Frontal cortex (tissue), 4 donors: ENCODE data around the gene PID1. TPM values are rescaled to one million over a fixed set of nuclear protein-coding genes. Genes with fewer than 3 reads are reported as not detected.
"Not testable (repeated sequence)": the region's sequence is repeated elsewhere in the genome, so short reads cannot be mapped to it uniquely, and the experiment has no call there.

ENCODE experiments used
- DNase-seq, 2 donors: peaks; one replicate each; pipeline ENCODE4 v3.0.0; 2012; ENCODE audit warnings: low spot score in 2 of 2
- FAIRE-seq: peaks from 2 replicates; lab custom pipeline; 2012; peaks lifted over from hg19 to GRCh38; lab: Jason Lieb, UNC
- total RNA-seq: library from RNA; depleted of rRNA; stranded (reverse); fragments of >200 nt; gene quantifications from one replicate; pipeline ENCODE4 v1.2.3, GENCODE V29; 2014
- donor health status: control.
- donor health status: control.
- donor health status: control.

PID1 gene
- total RNA-seq, 1 donor from 2014 or later = 36.7 TPM

DNA sequence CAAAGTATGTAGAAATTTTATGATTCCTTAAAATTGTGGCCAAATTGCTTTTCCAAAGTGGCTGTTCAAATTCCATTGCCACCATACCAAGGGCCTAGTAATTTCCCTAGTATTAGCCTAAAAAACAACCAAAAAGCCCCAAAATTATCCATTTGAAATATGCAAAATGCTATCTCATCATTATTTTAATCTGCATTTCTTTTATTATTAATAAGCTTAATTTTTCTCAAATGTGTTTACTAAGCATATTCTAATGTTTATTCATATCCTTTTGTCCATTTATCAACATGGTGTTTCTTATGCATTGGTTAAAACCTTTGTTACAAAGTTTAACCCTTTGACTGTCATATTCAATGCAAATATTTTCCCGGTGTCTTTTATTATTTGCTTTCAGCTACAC, 48.0 kb downstream of the PID1 start:
- no peak for DNase-seq
- no peak for FAIRE-seq

DNA sequence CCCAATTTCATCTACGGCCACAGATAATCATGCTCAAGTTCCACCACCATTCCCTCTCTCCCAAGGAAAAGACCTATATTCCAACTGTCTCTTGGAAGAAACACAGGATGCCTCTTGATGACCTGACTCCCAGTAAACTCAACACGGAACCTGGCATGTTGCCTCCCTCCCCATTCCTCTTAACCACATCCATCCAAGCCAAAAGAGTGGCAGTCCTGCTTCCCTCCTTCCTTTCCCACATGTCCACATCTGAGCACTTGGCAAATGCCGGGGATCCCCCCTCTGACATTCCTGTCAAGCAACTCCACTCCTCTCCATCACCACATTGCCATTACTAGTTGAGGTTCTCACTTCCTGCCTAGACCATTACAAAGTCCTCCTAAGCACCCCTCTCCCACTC, 49.4 kb downstream of the PID1 start:
- DNase-seq (no peak), FAIRE-seq (no peak)

DNA sequence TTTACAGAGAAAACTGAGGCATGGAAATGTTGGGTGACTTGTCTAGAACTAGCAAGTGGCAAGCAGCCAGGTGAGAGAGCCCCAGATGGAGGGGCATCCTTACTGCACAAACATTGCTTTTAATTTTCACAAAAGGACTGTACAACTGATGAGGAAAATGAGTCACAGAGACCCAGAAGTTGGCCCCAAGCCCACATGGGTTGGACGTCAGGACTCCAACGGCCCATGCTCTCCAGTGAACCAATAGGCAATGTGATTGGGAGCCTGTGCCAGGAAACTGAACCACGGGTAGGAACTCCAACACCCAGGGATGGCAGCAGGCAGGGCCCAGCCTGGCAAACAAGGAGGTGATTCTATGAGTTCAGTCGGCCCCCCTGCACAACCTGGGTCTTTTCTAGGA, 50.8 kb downstream of the PID1 start:
- no peak for FAIRE-seq
- no peak for DNase-seq

DNA sequence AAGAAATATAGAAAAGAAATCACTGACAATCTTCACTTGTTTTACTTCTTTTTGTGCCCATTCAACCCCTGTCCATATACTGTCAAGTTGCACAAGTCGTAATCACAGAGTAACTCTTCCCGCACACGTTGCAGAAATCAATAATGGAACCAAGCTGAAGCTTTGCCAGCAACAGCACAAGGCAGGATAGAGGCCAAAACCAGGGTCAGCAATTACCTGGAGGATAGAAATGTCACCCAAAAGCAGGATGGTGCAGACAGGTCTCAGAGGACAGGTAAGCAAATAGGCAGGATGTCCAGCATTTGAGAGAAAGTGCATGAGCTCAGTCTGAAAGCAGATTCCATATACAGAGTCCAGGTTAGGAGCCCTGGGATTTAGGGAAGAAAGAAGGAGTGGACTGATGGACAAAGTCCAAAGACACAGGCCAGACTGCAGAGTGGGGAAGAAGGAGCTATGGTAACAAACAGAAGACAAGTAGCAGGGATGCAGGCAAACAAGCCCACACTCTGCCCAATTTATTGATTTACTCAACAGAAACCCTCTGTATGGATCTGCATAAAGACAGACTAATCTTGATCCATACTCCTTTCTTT, 52.7 kb downstream of the PID1 start:
- DNase-seq = no peak
- FAIRE-seq = no peak

DNA sequence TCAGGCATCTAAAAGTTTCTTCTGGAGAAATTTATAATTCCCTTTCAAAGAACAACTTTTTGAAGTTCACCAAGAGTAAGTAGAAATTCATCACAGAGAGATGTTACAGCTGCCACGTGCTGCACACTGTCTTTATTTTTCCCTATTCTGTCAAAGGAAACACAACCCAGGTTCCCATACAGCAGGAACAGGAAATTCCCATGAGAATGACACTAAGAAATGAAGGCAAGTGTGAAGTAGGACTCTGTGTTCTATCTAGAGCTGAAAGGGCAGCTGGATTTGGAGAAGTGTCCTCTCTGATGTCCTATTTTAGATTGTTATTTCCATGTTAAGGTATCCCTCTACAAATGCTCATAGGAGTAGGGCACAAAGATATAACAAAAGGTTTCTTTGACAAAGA, 58.8 kb downstream of the PID1 start:
- DNase-seq = no peak
- no peak for FAIRE-seq

DNA sequence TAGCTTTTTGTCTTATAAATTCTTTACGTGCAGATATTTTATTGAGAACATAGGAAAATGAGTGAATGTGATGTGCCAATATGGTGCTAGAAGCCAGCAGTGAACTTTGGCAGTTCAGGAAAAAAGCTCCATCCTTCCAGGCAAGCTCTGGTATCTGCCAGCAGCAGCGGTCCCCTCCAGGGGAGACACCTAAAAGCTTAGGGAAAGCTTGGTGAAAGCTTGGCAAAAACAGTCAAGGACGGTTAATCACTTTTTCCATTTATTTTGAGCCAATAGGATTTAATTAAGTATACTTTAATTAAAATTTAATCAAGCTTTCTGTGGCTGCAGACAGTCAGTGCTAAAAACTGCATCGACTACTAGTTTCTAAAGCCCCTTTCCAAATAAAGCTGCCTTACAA, 60.4 kb downstream of the PID1 start:
- no peak for FAIRE-seq

DNA sequence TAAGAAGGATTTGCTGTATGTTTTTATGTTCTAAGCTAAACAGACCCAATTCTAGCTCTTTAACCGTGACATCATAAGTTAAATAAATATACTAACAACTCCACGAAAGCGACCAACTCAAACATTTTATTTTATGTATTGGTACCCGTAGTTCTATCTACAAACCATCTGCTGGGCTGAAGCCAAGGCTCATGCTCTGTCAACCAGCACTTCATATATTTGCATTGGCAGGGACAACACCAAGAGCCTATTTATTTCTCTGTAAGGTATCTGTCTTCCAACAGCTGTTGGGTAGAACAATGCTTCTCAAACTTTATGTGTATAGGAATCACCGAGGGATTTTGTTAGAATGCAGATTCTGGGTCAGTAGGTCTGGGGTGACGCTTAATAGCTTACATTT, 64.5 kb downstream of the PID1 start:
- FAIRE-seq (no peak), DNase-seq (no peak)

More for the DNA sequence above, 60.4 kb downstream of the PID1 start:
- no peak for DNase-seq

DNA sequence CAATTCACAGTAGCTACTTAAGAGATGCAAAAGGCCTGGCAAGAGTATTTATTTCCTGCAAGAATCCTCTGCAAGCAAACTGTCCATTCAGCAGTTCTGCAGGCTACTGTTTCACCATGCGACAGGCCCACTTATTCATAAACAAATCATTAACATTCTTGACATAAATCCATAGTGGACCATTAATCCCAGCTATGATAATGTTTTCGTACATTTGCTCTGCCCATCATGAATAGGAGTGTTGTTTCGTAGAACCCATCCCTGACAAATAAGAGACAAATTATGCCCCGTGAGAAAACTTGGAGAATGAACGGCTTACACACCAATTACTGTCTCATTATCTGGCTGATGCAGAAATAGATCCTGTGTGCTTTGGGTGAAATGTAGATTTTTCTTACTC, 65.4 kb downstream of the PID1 start:
- DNase-seq (no peak), FAIRE-seq (no peak)

DNA sequence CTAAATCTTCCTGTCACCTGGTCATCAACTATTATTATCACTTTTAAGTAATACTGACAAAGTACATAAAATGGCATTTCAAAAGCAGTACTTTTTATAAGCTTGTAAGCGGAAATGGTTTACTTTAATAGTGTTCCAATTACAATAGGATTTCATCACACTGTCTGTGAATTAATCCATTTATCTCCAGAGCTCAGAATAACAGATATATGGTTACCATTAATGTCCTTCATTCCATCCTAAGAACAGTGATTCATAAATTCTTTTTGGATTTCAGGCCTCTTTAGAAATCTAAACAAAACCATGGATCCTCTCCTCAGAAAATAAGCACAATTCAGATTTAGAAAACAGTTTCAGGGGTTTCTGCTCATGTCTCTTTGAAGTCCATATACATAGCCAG, 68.4 kb downstream of the PID1 start:
- FAIRE-seq = no peak
- no peak for DNase-seq

DNA sequence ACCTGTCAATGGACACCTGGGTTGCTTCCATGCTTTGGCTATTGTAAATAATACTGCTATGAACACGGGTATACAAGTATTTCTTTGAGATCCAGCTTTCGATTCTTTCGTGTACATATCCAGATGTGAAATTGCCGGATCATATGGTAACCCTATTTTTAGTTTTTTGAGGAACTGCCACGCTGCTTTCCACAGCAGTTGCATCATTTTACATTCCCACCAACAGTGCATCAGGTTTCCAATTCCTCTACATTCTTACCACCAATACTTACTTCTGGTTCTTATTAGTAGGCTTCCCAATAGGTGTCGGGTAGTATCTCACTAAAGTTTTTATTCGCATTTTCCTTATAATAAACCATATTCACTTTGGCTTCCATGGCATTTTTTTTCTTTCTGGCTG, 69.6 kb downstream of the PID1 start:
- FAIRE-seq (no peak), DNase-seq (no peak)

DNA sequence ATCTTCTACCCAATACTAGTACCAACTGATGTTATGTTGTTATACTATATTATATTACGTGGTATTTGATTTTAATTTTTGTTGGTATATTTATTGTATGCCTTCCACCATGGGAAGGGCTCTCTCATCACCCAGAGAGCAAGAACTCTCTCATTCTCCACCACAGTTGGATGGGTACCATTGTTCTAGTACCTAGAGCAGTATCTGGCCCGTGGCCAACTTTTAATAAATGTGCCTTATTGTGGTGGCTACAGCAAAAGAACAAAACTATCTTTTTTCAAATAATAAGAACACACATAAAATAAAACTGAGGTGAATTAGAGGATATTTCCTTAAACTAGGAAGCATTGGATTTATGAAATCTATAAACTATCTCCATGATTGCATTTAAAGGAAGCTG, 71.8 kb downstream of the PID1 start:
- FAIRE-seq (no peak), DNase-seq (no peak)

DNA sequence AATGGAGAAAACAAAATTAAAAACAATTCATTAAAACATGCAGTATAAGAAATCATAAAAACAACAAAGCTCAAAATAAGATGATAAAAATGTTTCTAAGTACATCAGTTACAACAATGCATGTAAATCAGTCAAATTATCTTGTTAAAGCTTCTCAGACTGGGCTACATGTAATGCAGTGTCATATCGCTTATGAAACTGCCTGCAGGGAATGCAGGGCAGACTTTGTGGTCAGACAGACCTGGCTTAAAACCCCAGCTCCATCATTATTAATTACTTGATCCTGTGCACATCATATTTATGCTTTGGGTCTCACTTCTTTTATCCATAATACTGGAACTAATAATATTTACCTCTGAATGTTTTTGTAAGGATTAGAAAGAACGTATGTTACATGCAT, 74.6 kb downstream of the PID1 start:
- no peak for FAIRE-seq
- DNase-seq = no peak

DNA sequence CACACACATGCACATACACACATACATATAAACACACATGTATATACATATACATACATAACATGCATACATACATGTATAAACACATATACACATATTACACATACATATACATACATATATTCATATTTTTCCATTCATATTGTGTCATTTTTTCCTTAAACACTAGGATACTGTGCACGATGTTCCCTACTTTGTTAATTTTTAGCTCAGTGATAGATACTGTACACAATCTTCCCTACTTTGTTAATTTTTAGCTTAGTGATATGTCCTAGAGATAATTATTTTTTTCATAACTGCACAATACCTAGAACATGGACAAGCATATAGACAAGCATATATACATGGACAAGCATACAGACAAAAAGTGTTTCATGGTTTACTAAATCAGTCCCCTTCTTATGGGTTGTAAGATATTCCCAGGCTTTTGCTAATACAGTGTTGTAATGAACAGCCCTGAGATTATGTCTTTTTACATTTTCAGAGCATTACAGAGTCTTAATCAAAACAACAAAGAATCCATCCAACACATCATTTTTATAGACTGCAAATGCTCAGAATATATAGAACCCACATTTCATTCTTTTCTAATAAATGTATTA, 75.6 kb downstream of the PID1 start:
- DNase-seq = no peak
- FAIRE-seq = no peak

DNA sequence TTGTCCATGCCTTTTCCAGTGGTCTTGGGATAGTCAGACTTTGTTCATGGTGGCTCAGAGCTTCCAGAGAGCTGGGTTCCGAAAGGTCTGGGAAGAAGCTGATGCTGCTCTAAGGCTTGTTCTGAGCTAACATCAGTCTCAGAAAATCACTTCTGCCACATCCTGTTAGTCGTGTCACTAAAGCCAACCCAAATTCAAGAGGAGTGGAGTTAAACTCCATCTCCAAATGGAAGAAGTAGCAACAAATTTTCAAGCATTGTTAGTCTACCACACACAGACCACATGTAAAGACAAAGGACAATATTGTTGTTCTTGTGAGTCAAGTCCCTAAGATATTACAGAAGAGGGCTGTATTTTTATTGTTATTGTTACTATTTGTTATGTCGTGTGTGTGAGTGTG, 77.8 kb downstream of the PID1 start:
- FAIRE-seq (no peak), DNase-seq (no peak)

DNA sequence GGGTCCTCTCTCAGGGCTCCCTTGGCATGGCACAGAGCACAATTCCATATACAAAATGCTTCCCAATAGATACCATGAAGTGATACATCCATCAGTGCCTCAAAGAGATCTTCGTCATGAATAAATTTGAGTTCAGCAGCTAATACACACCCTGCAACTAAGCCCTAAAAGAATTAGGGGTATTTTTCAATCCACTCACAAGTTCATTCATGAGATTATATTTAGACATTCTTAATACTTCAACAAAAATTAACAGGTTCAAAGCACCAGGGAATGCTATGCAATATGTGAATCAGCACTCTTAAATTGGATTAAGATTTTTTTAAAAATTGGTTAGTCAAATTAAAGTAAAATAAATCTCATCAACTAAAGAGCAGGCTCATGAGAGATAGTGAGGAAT, 79.7 kb downstream of the PID1 start:
- FAIRE-seq = no peak
- no peak for DNase-seq

DNA sequence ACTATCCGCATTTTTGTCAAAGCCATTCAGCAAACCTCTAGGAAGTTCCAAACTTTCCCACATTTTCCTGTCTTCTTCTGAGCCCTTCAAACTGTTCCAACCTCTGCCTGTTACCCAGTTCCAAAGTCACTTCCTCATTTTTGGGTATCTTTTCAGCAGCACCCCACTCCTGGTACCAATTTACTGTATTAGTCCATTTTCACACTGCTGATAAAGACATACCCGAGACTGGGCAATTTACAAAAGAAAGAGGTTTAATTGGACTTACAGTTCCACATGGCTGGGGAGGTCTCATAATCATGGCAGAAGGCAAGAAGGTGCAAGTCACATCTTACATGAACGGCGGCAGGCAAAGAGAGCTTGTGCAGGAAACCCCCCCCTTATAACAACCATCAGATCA, 84.0 kb downstream of the PID1 start:
- not testable (repeated sequence) for FAIRE-seq, DNase-seq

DNA sequence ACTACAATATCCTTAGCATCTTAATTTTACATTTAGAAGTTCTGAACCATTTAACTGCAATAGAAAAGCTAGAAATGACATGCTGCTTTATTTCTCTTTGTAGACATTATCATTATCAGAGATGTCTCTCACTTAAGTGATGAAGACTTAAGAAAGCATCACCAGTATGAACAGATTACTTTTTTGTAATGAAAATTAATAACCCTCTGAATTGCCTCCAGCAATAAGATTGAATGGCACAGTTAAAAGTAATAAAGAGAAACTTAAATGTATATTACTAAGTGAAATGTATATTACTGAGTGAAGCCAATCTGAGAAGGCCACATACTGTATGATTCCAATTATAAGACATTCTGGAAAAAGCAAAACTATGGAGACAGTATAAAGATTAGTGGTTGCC, 89.4 kb downstream of the PID1 start:
- FAIRE-seq = no peak
- no peak for DNase-seq

DNA sequence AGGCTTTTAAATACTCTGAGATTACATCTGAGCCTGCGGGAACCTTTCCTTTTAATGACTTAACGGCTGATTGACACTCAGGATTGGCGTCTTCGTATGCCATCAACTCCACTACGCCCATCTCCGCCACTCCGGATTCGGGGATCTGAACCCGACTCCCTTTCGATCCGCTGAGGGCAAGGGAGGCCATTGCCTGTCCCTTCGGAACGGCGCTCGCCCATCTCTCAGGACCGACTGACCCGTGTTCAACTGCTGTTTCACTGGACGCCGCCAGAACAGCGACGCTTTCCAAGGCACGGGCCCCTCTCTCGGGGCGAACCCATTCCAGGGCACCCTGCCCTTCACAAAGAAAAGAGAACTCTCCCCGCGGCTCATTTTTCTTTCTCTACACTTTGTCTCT, 90.4 kb downstream of the PID1 start:
- FAIRE-seq = no peak
- no peak for DNase-seq

DNA sequence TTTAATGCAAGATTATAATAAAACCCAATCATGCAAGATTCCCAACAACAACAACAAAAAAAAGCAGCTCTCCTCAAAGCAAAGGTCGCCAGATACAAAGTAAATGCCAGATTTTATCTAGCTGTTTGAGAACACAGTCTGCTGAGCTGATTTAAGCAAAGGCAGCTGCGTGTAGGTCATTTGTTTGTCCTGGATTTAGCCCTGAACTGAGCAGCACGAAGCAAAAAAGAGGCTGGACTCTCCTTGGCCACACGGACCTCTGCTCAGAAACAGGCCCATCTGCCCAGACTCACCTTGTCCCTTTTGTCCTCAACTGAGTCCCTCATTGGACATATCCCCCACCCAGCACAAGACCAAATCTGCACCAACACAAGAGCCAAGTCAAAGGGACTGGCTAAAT, 91.5 kb downstream of the PID1 start:
- no peak for DNase-seq
- FAIRE-seq = no peak

DNA sequence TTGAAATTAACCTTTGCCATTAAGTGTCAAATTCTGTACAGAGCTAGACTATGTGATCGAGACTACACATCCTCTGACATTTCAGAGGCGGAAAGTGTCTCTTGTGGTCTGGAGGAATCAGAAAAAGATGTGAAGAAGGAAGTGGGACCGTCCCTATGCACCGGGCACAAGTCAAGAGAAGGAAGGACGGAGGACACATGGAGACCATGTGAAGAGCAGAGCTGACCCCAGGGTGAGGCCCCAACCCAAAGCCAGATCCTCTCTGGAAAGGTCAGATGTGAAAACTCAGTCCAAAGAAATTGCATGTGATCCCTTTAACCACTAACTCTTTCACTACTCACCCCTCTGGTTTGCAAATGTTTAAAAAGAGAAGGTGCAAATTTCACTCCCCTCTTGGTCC, 92.4 kb downstream of the PID1 start:
- FAIRE-seq (no peak), DNase-seq (no peak)

DNA sequence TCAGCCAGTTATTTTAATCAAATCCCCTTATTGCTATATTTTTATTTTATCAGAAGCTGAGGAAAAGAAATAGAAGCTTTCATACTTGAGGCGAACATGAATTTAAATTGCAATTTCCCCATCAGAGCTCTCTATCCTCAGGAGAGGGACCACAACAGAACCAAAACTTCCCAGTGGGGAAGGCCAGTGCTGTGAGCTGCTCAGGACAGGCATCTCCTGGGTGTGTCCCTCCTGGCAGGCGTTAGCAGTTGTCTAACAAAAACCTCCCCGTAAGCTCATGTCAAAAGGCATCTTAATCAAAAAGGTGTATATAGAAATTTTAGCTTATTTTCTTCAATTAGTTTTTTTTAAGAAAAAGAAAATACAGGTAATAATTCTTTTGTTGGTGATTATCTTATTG, 93.0 kb downstream of the PID1 start:
- FAIRE-seq = no peak
- DNase-seq = no peak

DNA sequence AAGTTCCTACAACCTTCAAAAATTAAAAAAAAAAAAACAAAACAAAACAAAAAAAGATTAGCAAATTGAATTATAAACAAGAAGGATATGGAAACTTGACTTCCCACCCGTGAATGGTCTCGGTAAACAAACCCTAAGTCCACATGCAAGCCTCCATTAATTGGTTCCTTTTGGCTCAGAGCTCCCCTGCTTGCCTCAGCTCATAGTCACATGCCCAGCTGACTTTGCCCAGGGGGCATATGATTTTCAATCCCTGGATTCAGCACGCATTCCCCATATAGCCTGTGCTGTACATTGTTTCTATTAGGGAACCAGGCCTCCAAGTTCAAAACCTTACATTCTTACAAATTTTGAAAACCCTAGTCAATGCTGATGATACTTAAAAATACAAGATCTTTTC, 95.0 kb downstream of the PID1 start:
- FAIRE-seq (no peak), DNase-seq (no peak)
